Measurements from ENCODE around the gene NPR3. TPM values are rescaled to one million over a fixed set of nuclear protein-coding genes. Genes with fewer than 3 reads are reported as not detected.

NPR3 gene
- polyA plus RNA-seq, 1 donor (not counting 4 experiments of a cell fraction or from before 2014, with no cell fraction given): 0.12 TPM

DNA sequence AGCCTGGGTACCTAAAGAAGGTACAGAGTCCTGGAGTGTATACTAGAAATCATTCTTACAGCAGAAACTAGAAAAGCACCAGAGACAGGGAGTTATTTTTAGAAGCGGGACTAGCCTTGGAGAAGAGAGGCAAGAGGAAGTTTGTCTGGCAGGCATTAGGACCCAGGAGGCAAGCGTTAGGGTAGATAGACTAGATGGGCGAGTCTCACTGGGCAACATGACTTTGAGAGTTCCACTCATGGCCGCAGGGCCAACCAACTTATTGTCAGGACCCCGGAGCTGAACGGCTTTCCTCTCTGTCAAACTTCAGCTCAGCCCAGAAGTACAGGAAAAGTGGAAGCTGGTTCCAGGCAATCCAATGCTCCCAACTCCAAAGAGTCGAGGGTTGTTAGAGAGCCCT is 34.1 kb upstream of the NPR3 start:
- no peak for FAIRE-seq
- Histone ChIP-seq H3K4me2 (ENCODE audit: control insufficient read depth, extremely low read depth, insufficient read depth, low read depth, low read length) (no peak overlapping the region), H3K9ac (ENCODE audit: control insufficient read depth, extremely low read depth, insufficient read depth, low read length) (no peak overlapping the region), H2AFZ (ENCODE audit: control insufficient read depth, low read length) (no peak overlapping the region), H3K36me3 (ENCODE audit: control insufficient read depth in 2 of 2, extremely low read depth in 1 of 2, insufficient read depth in 2 of 2, low read length in 2 of 2) (no peaks in the 10 kb centered on the region), H3K27ac (ENCODE audit: control insufficient read depth, insufficient read depth, low read length) (no peak overlapping the region), H3K27me3 (ENCODE audit: control insufficient read depth, extremely low read depth, insufficient read depth, low read length) (no peaks in the 10 kb centered on the region), H3K4me3 (ENCODE audit: control insufficient read depth in 2 of 3, extremely low read depth in 1 of 3, insufficient read depth in 2 of 3, low read depth in 1 of 3, low read length in 3 of 3) (no peak overlapping the region), H3K4me1 (ENCODE audit: control insufficient read depth, extremely low read depth, insufficient read depth, low read length) (no peaks in the 10 kb centered on the region), H3K9me3 (ENCODE audit: control insufficient read depth, low read depth, low read length) (no peaks in the 10 kb centered on the region), H3K9me1 (ENCODE audit: control insufficient read depth, extremely low read depth, insufficient read depth, low read length) (no peaks in the 10 kb centered on the region), H3K79me2 (ENCODE audit: control insufficient read depth, insufficient read depth, low read length) (no peaks in the 10 kb centered on the region), H4K20me1 (ENCODE audit: control insufficient read depth, extremely low read depth, insufficient read depth, low read length) (no peaks in the 10 kb centered on the region)
- dilution Hi-C loops (cut with MboI; ENCODE audit: extremely low pct_ligation_motif_present, low sequenced_read_pairs): no loop called here
- DNase-seq (ENCODE audit: low read depth, low spot score): no peak
- TF ChIP-seq EZH2 (IDR thresholded peaks at IDR 0.05; ENCODE audit: low read length): no peak
- TF ChIP-seq, protein P1, sequence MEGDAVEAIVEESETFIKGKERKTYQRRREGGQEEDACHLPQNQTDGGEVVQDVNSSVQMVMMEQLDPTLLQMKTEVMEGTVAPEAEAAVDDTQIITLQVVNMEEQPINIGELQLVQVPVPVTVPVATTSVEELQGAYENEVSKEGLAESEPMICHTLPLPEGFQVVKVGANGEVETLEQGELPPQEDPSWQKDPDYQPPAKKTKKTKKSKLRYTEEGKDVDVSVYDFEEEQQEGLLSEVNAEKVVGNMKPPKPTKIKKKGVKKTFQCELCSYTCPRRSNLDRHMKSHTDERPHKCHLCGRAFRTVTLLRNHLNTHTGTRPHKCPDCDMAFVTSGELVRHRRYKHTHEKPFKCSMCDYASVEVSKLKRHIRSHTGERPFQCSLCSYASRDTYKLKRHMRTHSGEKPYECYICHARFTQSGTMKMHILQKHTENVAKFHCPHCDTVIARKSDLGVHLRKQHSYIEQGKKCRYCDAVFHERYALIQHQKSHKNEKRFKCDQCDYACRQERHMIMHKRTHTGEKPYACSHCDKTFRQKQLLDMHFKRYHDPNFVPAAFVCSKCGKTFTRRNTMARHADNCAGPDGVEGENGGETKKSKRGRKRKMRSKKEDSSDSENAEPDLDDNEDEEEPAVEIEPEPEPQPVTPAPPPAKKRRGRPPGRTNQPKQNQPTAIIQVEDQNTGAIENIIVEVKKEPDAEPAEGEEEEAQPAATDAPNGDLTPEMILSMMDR (optimal IDR thresholded peaks at IDR 0.05 in 1 of 3, IDR thresholded peaks at IDR 0.05 in 1 of 3, conservative IDR thresholded peaks at IDR 0.05 in 1 of 3; ENCODE audit: extremely low read depth in 1 of 3, insufficient read depth in 2 of 3, low read length in 3 of 3): no peak

DNA sequence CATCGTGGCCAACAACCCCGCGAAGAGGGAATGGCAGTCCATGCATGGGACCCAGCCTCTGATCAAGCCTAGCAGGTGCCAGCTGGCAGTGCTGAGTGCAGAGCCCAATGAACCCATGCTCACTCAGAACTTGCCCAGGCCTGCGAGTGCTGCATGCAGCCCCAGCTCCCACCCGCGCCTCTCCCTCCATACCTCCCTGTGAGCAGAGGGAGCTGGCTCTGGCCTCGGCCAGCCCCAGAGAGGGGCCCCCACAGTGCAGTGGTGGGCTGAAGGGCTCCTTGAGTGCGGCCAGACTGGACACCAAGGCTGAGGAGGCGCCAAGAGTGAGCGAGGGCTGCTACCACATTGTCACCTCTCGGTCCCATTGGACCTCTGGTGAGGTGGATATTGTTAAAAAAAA is 32.6 kb upstream of the NPR3 start:
- DNase-seq (ENCODE audit: low read depth, low spot score) (no peak), FAIRE-seq (no peak)
- Histone ChIP-seq H3K9me1 (ENCODE audit: control insufficient read depth, extremely low read depth, insufficient read depth, low read length) (no peaks in the 10 kb centered on the region), H4K20me1 (ENCODE audit: control insufficient read depth, extremely low read depth, insufficient read depth, low read length) (no peaks in the 10 kb centered on the region), H3K27ac (ENCODE audit: control insufficient read depth, insufficient read depth, low read length) (no peak overlapping the region), H3K36me3 (ENCODE audit: control insufficient read depth in 2 of 2, extremely low read depth in 1 of 2, insufficient read depth in 2 of 2, low read length in 2 of 2) (no peaks in the 10 kb centered on the region), H3K4me2 (ENCODE audit: control insufficient read depth, extremely low read depth, insufficient read depth, low read depth, low read length) (no peak overlapping the region), H3K9me3 (ENCODE audit: control insufficient read depth, low read depth, low read length) (no peaks in the 10 kb centered on the region), H3K9ac (ENCODE audit: control insufficient read depth, extremely low read depth, insufficient read depth, low read length) (no peak overlapping the region), H3K27me3 (ENCODE audit: control insufficient read depth, extremely low read depth, insufficient read depth, low read length) (no peaks in the 10 kb centered on the region), H2AFZ (ENCODE audit: control insufficient read depth, low read length) (no peak overlapping the region), H3K4me3 (ENCODE audit: control insufficient read depth in 2 of 3, extremely low read depth in 1 of 3, insufficient read depth in 2 of 3, low read depth in 1 of 3, low read length in 3 of 3) (no peak overlapping the region), H3K79me2 (ENCODE audit: control insufficient read depth, insufficient read depth, low read length) (no peaks in the 10 kb centered on the region), H3K4me1 (ENCODE audit: control insufficient read depth, extremely low read depth, insufficient read depth, low read length) (no peaks in the 10 kb centered on the region)
- dilution Hi-C loops (cut with MboI; ENCODE audit: extremely low pct_ligation_motif_present, low sequenced_read_pairs): no loop called here
- TF ChIP-seq EZH2 (IDR thresholded peaks at IDR 0.05; ENCODE audit: low read length): no peak
- TF ChIP-seq, protein P1 (optimal IDR thresholded peaks at IDR 0.05 in 1 of 3, IDR thresholded peaks at IDR 0.05 in 1 of 3, conservative IDR thresholded peaks at IDR 0.05 in 1 of 3; ENCODE audit: extremely low read depth in 1 of 3, insufficient read depth in 2 of 3, low read length in 3 of 3): no peak

Data from keratinocyte (primary cell).